ENCODE data around the gene GABRP. TPM values are rescaled to one million over a fixed set of nuclear protein-coding genes. Genes with fewer than 3 reads are reported as not detected.

Gene GABRP
- total RNA-seq, 1 donor from 2014 or later = 3.1 TPM

GRCh38 chr5:170863646-170864045, 80.1 kb downstream of the GABRP start:
- DNase-seq (ENCODE audit: low spot score, unreplicated experiment) = no peak
- Mint-ChIP-seq H3K4me1 (ENCODE audit: low read depth) (peaks cover 18% of the 10 kb centered on the region), H3K27ac (no peak overlapping the region), H3K4me3 (ENCODE audit: low read depth) (peak overlapping the region; percentile 72), H3K36me3 (ENCODE audit: insufficient read depth) (peaks cover 6% of the 10 kb centered on the region), H3K27me3 (peaks cover 12% of the 10 kb centered on the region), H3K9me3 (ENCODE audit: low read depth) (peaks cover 20% of the 10 kb centered on the region)
- no peak for TF ChIP-seq CTCF (IDR thresholded peaks at IDR 0.05; ENCODE audit: unreplicated experiment)

Other genes starting within 250 kb of the GABRP start
- 21.8 and 32.8 TPM in 2 replicates for gene RANBP17, start 78.3 kb downstream of the GABRP start, total RNA-seq

All from progenitor cell of endocrine pancreas (in vitro differentiated cells).